Measurements from ENCODE around the gene APC2. TPM values are rescaled to one million over a fixed set of nuclear protein-coding genes. Genes with fewer than 3 reads are reported as not detected.

Gene APC2
- total RNA-seq, 2 donors from 2014 or later, result 0.04 to 0.21 TPM

- Mint-ChIP-seq H3K27ac (no peak overlapping the region), H3K27me3 (no peaks in the 10 kb centered on the region), H3K4me1 (peaks cover 4% of the 10 kb centered on the region), H3K4me3 (peak overlapping the region; percentile 23), H3K9me3 (no peaks in the 10 kb centered on the region), H3K36me3 (ENCODE audit: low read depth) (no peaks in the 10 kb centered on the region)
- ATAC-seq (replicated peaks), result no peak
Measured at GRCh38 chr19:1502433-1503088, 52.6 kb downstream of the APC2 start.

GRCh38 chr19:1503089-1503924 is 53.4 kb downstream of the APC2 start:
- ATAC-seq (replicated peaks), result peak; percentile 57

DNA sequence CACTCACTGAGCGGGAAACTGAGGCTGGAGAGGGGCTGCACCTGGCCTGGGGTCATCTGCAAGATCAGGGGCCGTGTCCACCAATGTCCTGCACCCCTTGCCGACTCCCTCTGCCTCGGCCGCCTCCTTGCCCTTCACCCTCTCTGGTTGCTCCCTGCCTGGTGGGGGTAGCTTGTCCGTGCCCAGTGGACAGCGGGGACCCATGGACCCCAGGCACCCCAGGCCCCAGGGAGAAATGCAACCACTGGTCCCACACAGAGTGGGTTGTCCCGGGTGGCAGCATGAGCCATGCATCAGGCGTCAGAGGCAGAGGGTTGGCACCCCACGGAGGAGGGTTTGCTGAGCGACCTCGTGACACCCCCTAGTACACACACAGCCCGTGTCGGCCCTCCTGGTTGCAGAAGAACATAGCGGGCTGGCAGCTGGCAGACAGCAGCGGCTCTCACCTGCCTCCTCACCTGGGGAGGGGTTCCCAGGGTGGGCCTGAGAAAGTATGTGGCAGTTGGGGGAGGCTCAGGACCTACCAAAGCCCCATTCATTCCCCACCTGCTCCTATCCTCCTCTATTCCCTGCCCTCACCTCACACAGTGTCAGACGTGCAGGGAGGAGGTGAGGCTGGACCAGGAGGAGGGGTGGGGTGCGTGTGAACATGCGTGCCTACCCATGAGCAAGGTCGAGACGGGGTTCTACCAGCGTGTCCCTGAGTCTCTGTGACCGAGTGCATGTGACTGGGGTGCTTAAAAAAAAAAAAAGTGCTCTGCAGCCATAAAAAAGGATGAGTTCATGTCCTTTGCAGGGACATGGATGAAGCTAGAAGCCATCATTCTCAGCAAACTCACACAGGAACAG is 54.2 kb downstream of the APC2 start:
- H3K9me3 Mint-ChIP-seq, result no peaks in the 10 kb centered on the region
- H3K36me3 Mint-ChIP-seq (ENCODE audit: low read depth), result no peaks in the 10 kb centered on the region
- no peak for ATAC-seq (replicated peaks)
- no peak overlapping the region for H3K27ac Mint-ChIP-seq
- peaks cover 4% of the 10 kb centered on the region for H3K4me1 Mint-ChIP-seq
- H3K27me3 Mint-ChIP-seq, result no peaks in the 10 kb centered on the region
- no peak overlapping the region for H3K4me3 Mint-ChIP-seq

More at GRCh38 chr19:1503089-1503924, 53.4 kb downstream of the APC2 start:
- Mint-ChIP-seq H3K27me3 (no peaks in the 10 kb centered on the region), H3K36me3 (ENCODE audit: low read depth) (no peaks in the 10 kb centered on the region), H3K9me3 (no peaks in the 10 kb centered on the region), H3K4me3 (peak overlapping the region; percentile 23), H3K4me1 (peaks cover 4% of the 10 kb centered on the region), H3K27ac (no peak overlapping the region)

DNA sequence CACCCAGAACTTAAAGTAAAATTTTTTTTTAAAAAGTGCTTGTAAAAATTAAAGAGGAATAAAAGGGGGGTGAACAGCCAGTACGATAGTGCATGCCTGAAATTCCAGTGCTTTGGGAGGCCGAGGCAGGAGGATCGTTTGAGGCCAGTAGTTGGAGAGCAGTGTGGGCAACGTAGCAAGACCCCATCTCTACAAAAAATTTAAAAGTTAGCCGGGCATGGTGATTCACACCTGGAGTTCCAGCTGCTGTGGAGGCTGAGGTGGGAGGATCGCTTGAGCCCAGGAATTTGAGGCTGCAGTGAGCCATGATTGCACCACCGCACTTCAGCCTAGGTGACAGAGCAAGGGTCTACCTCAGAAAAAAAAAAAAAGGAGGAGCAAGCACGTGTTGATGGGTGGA is 55.1 kb downstream of the APC2 start:
- Mint-ChIP-seq H3K9me3 (no peaks in the 10 kb centered on the region), H3K4me1 (peaks cover 4% of the 10 kb centered on the region), H3K36me3 (ENCODE audit: low read depth) (no peaks in the 10 kb centered on the region), H3K27ac (no peak overlapping the region), H3K27me3 (no peaks in the 10 kb centered on the region), H3K4me3 (no peak overlapping the region)
- ATAC-seq (replicated peaks), result no peak

DNA sequence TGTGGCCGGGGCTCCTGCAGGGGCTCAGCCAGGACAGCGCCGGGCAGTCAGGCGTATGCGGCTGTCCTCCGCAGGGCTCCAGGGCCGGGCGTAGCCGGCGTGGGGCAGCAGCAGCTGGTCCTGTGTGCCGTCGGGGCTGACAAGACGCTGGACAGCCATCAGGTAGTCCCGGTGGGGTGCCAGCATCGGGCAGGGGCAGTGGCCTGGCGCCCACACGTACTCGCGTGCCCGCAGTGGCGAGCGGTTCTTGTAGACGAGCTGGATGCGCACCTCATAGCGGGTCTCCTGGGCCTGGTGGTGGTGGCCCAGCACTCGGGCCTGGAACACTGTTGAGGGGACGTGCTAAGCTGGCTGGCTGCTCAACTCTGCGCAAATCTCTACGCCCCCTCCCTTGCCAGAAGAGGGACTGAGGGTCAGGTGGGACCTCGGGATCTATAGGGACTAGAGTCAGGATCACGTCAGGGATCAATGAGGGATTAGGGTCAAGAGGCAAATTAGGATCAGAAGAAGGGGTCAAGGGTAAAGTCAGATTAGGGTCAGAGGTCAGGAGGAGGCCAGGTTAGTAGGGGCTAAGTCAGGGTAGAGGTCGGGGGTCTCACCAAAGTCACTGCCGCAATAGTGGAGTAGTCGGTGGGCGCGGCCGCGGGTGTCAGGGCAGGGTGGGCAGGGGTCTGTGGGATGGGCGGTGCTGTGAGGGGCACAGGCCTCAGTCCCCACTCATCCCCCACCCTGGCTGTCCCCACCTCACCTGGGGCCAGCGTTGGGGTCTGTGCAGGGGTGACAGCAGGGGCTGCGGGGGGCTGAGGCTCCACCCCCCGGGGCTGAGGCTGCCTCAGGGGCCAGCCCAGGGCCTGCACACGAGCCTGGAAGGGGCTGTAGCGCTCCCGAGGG is 56.3 kb downstream of the APC2 start:
- no peak overlapping the region for H3K4me3 Mint-ChIP-seq
- no peak for ATAC-seq (replicated peaks)
- no peaks in the 10 kb centered on the region for H3K27me3 Mint-ChIP-seq
- H3K9me3 Mint-ChIP-seq, result no peaks in the 10 kb centered on the region
- H3K4me1 Mint-ChIP-seq, result peaks cover 4% of the 10 kb centered on the region
- H3K36me3 Mint-ChIP-seq (ENCODE audit: low read depth), result no peaks in the 10 kb centered on the region
- no peak overlapping the region for H3K27ac Mint-ChIP-seq

- ATAC-seq (replicated peaks), result no peak
- H3K36me3 Mint-ChIP-seq (ENCODE audit: low read depth), result no peaks in the 10 kb centered on the region
- H3K4me1 Mint-ChIP-seq, result peaks cover 4% of the 10 kb centered on the region
- H3K27me3 Mint-ChIP-seq, result no peaks in the 10 kb centered on the region
- peak overlapping the region; percentile 82 for H3K4me3 Mint-ChIP-seq
- H3K27ac Mint-ChIP-seq, result peak overlapping the region; percentile 79
- H3K9me3 Mint-ChIP-seq, result no peaks in the 10 kb centered on the region
Measured at GRCh38 chr19:1507192-1507660, 57.3 kb downstream of the APC2 start.

- peak overlapping the region; percentile 82 for H3K4me3 Mint-ChIP-seq
- ATAC-seq (replicated peaks), result peak; percentile 94
- H3K27ac Mint-ChIP-seq, result peak overlapping the region; percentile 79
- peaks cover 4% of the 10 kb centered on the region for H3K4me1 Mint-ChIP-seq
- no peaks in the 10 kb centered on the region for H3K36me3 Mint-ChIP-seq (ENCODE audit: low read depth)
- no peaks in the 10 kb centered on the region for H3K27me3 Mint-ChIP-seq
- H3K9me3 Mint-ChIP-seq, result no peaks in the 10 kb centered on the region
Measured at GRCh38 chr19:1507763-1508506, 58.0 kb downstream of the APC2 start.

DNA sequence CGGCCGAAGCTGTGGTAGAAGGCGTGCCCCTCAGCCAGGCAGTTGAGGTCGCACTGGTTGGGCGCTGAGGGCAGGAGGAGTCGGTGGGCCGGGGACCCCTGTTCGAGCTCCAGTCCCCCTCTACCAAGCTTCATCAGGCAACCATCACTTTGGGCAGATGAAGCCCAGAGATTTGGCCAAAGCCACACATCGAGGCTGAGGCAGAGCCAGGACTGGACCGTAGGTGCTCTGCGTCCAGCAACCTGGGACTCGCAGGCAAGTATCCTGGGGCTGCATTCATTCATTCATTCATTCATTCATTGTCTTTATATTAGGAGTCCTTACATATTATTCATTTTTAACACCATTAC is 58.6 kb downstream of the APC2 start:
- ATAC-seq (replicated peaks), result no peak
- H3K4me3 Mint-ChIP-seq, result peak overlapping the region; percentile 33
- H3K9me3 Mint-ChIP-seq, result no peaks in the 10 kb centered on the region
- peaks cover 4% of the 10 kb centered on the region for H3K4me1 Mint-ChIP-seq
- H3K36me3 Mint-ChIP-seq (ENCODE audit: low read depth), result no peaks in the 10 kb centered on the region
- H3K27ac Mint-ChIP-seq, result no peak overlapping the region
- no peaks in the 10 kb centered on the region for H3K27me3 Mint-ChIP-seq

DNA sequence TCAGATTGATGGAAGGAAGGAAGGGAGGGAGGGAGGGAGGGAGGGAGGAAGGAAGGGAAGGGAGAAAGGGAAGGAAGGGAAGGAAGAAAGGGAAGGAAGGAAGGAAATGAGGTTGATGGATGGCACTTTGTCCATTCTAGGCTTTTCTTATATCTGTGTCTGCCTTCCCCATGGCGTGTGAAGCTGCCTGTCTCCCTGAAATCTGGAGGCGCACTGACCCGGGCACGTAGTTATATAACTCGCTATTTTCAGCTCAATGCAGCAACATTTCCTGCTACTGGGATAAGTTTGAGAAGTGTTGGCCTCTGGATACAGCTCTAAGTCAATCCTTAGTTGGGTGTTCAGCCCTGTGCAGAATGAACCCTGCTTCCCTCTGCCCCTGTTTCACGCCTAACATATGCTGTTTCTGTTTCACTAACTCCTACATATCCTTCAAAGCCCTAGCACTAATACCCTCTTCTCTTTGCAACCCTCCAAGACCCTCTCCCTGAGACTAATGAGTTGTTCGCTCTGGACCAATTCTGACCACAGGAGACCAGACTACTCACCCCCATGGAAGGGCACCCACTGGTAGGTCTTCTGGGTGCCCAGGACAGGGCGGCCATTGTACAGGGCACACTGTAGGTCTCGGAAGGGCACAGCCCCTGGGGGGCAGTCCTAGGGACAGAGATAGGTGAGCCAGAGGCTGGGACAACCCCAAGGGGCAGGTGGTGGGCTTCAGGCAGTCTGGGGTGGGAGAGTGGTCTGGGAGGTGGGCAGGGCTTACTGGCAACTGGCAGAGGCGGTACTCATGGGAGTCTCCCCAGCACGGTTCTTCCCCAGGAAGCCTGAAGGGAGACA is 59.9 kb downstream of the APC2 start:
- Mint-ChIP-seq H3K36me3 (ENCODE audit: low read depth) (no peaks in the 10 kb centered on the region), H3K4me3 (no peak overlapping the region), H3K27me3 (no peaks in the 10 kb centered on the region)

DNA sequence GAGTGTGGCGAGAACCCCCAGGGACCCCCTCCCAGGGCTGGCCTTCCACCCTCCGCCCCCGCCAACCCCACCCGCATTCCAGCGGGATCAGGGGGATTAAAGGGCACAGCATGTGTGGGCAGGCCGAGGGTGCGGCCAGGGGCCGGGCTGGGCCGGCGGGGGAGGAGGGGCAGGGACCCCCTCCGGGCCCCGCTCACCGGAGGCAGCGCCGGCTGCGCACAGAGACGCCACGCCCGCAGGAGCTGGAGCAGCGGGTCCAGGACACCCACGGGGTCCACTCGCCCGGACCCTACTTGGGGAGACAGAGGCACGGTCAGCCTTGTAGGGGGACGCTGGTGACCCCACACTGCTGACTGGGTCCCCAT is 60.5 kb downstream of the APC2 start:
- Mint-ChIP-seq H3K27ac (no peak overlapping the region), H3K9me3 (no peaks in the 10 kb centered on the region)

More for the DNA sequence above, 59.9 kb downstream of the APC2 start:
- Mint-ChIP-seq H3K9me3 (no peaks in the 10 kb centered on the region), H3K27ac (no peak overlapping the region), H3K4me1 (peaks cover 4% of the 10 kb centered on the region)
- no peak for ATAC-seq (replicated peaks)

DNA sequence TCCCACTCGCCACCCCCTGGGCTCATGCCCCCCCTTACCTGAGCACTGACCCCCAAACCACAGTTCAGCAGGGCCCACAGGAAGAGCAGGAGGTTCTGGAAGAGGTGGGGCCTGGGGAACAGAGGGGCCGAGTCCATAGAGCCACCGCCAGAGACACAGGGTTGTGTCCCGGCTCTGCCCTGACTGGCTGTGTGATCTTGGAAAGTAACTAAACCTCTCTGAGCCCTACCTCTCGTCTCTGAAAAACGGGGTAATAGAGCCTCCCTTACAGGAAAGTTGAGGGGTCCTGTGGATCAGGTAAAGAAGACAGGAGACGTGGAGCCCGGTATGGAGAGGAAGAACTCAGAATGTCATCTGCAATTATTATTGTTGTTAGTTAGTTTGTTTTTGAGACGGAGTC is 60.9 kb downstream of the APC2 start:
- H3K4me3 Mint-ChIP-seq, result no peak overlapping the region
- H3K36me3 Mint-ChIP-seq (ENCODE audit: low read depth), result no peaks in the 10 kb centered on the region
- H3K27ac Mint-ChIP-seq, result no peak overlapping the region
- no peak for ATAC-seq (replicated peaks)
- H3K4me1 Mint-ChIP-seq, result peaks cover 4% of the 10 kb centered on the region
- H3K27me3 Mint-ChIP-seq, result no peaks in the 10 kb centered on the region
- no peaks in the 10 kb centered on the region for H3K9me3 Mint-ChIP-seq

More for the DNA sequence above, 60.5 kb downstream of the APC2 start:
- no peaks in the 10 kb centered on the region for H3K27me3 Mint-ChIP-seq
- H3K4me3 Mint-ChIP-seq, result no peak overlapping the region
- no peaks in the 10 kb centered on the region for H3K36me3 Mint-ChIP-seq (ENCODE audit: low read depth)
- no peak for ATAC-seq (replicated peaks)
- peaks cover 4% of the 10 kb centered on the region for H3K4me1 Mint-ChIP-seq

DNA sequence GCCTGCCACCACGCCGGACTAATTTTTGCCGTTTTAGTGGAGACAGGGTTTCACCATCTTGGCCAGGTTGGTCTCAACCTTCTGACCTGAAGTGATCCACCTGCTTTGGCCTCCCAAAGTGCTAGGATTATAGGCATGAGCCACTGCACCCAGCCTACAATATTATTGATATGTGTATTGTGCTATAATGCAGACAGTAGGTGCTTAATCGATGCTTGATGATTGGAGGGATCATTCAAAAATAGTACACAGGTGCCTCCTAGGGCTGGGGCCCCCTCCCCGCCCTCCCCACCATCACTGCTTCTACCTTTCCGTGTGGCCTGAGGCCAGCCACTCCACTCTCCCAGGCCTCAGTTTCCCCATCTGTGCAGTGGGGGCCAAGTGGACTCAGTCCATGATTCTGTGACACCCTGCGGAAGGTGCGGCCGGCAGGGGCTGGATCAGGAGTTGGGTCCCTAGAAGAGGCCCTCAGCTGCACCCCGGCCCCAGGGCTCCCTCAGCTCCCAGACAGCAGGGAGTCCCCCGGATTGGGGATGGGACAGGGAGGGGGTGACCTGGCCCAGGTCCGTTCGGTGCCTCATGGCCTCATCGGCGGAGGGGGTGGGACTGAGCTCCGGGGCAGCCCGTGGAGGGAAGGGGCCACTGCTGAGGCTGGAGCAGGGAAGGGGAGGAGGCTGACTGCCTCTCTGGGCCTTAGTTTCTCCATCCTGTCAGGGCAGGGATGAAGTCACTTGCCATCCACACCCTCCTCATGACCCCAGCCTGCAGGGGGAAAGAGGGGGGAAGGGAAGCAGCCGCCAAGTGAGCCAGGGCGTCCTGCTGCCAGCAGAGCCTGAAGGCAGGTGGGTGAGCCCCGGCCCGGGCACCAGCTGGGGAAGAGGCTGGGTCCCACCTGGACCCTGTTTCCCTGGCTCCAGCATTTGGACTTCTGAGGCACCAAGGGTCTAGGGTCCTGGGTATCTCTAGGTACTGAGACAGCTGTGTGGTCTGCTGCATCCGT is 61.7 kb downstream of the APC2 start:
- ATAC-seq (replicated peaks), result no peak
- H3K4me1 Mint-ChIP-seq, result no peaks in the 10 kb centered on the region
- H3K9me3 Mint-ChIP-seq, result no peaks in the 10 kb centered on the region
- H3K27me3 Mint-ChIP-seq, result no peaks in the 10 kb centered on the region
- no peaks in the 10 kb centered on the region for H3K36me3 Mint-ChIP-seq (ENCODE audit: low read depth)
- no peak overlapping the region for H3K27ac Mint-ChIP-seq
- H3K4me3 Mint-ChIP-seq, result peak overlapping the region; percentile 74

Measured in activated T-helper 17 cell treated with anti-CD3 and anti-CD28 coated beads, Interleukin-2, amount 50 U/mL, for 72 hours (primary cell).